ENCODE measurements around the gene AUTS2. TPM values are rescaled to one million over a fixed set of nuclear protein-coding genes. Genes with fewer than 3 reads are reported as not detected.

The AUTS2 gene
- total RNA-seq, 1 experiment from 2014 or later, result 50.0 TPM

GRCh38 chr7:69907720-69908119 is 309.4 kb downstream of the AUTS2 start (continued):
- TF ChIP-seq ZMAT4 (CRISPR knock-in tag; IDR thresholded peaks at IDR 0.05) (no peak), PRDM15 (CRISPR knock-in tag; IDR thresholded peaks at IDR 0.05) (no peak), FOXP4 (CRISPR knock-in tag; IDR thresholded peaks at IDR 0.05) (no peak), PREB (CRISPR knock-in tag; IDR thresholded peaks at IDR 0.05; ENCODE audit: borderline replicate concordance) (no peak), CREM (CRISPR knock-in tag; IDR thresholded peaks at IDR 0.05) (no peak), CBFB (CRISPR knock-in tag; IDR thresholded peaks at IDR 0.05; ENCODE audit: low read depth) (no peak), ELF4 (CRISPR knock-in tag; IDR thresholded peaks at IDR 0.05; ENCODE audit: low read depth) (no peak), ATF1 (CRISPR knock-in tag; IDR thresholded peaks at IDR 0.05) (no peak)

- no peak for DNase-seq (ENCODE audit: low spot score)
- no peaks in the 10 kb centered on the region for H3K36me3 Mint-ChIP-seq
- H3K4me3 Mint-ChIP-seq, result no peak overlapping the region
- CTCF ChIA-PET, result no interaction called here
- POLR2A ChIA-PET, result interaction anchor here (0.6 kb wide), 1 partner anchor 137 kb away, joined by 3 read pairs; no protein-coding TSS in a partner anchor
- TF ChIP-seq HMGXB4 (CRISPR knock-in tag; IDR thresholded peaks at IDR 0.05) (no peak), PRRX2 (CRISPR knock-in tag; IDR thresholded peaks at IDR 0.05) (no peak), MXD4 (CRISPR knock-in tag; IDR thresholded peaks at IDR 0.05; ENCODE audit: borderline replicate concordance) (no peak), HMGA2 (CRISPR knock-in tag; IDR thresholded peaks at IDR 0.05) (no peak), GABPB1 (CRISPR knock-in tag; IDR thresholded peaks at IDR 0.05) (no peak), PREB (CRISPR knock-in tag; IDR thresholded peaks at IDR 0.05; ENCODE audit: borderline replicate concordance) (no peak), ESRRA (CRISPR knock-in tag; IDR thresholded peaks at IDR 0.05; ENCODE audit: borderline replicate concordance) (no peak), EMX1 (CRISPR knock-in tag; IDR thresholded peaks at IDR 0.05) (no peak), TCF7 (CRISPR knock-in tag; IDR thresholded peaks at IDR 0.05; ENCODE audit: low read depth) (no peak), ZNF317 (CRISPR knock-in tag; IDR thresholded peaks at IDR 0.05; ENCODE audit: borderline replicate concordance, low read depth) (no peak)
- H3K27me3 Mint-ChIP-seq (ENCODE audit: low read depth), result no peaks in the 10 kb centered on the region
- H3K4me1 Mint-ChIP-seq, result no peaks in the 10 kb centered on the region
- no peak for ATAC-seq
- no peak overlapping the region for H3K27ac Mint-ChIP-seq
- H3K9me3 Mint-ChIP-seq, result no peaks in the 10 kb centered on the region
Measured at GRCh38 chr7:69908454-69908853, 310.2 kb downstream of the AUTS2 start.
